ENCODE data around the gene KDM6A.

GRCh38 chrX:44889824-44890223 lies 16.8 kb downstream of the KDM6A start:
- TF ChIP-seq CTCF (optimal IDR thresholded peaks at IDR 0.05 in 1 of 3, IDR thresholded peaks at IDR 0.05 in 1 of 3, conservative IDR thresholded peaks at IDR 0.05 in 1 of 3; ENCODE audit: extremely low read depth in 1 of 3, insufficient read depth in 2 of 3, low read length in 3 of 3) (no peak), EZH2 (IDR thresholded peaks at IDR 0.05; ENCODE audit: low read length) (no peak)
